Sigmoid colon (tissue), 4 donors: ENCODE data around the gene SAC3D1.

Experiments
- CTCF ChIP-seq, 4 experiments: fragments of 450-650 bp in 3 of 4; fragments of 200-600 bp in 1 of 4; IDR thresholded peaks; one replicate each; pipeline ENCODE4 v1.5.1; 2016 to 2019; ENCODE audit warnings: antibody characterized with exemption in 4 of 4, mild to moderate bottlenecking in 3 of 4, moderate library complexity in 2 of 4
- POLR2A ChIP-seq, 2 donors: fragments of 450-650 bp; IDR thresholded peaks; one replicate each; pipeline ENCODE4 v1.6.1; 2016; ENCODE audit warnings: antibody characterized with exemption in 2 of 2, mild to moderate bottlenecking in 2 of 2, moderate library complexity in 2 of 2
- POLR2AphosphoS5 ChIP-seq, 4 donors: sonication (generic); formaldehyde crosslinking; IDR thresholded peaks; one replicate each; pipeline ENCODE4 v1.6.1; 2017; ENCODE audit warnings: antibody characterized with exemption in 4 of 4

- TF ChIP-seq CTCF (IDR thresholded peaks at IDR 0.05), result no peak
- peak in 1 of 2 donors; percentile 48 for TF ChIP-seq POLR2A (IDR thresholded peaks at IDR 0.05)
- TF ChIP-seq POLR2AphosphoS5 (IDR thresholded peaks at IDR 0.05), result peak; percentile 83 to 93 (median 92)
Measured at GRCh38 chr11:65083834-65084597, 43.0 kb downstream of the SAC3D1 start, which contains the start of the genes CDCA5 and ZFPL1.
